Endothelial cell (in vitro differentiated cells): Measurements from ENCODE around the gene GDPD3. TPM values are rescaled to one million over a fixed set of nuclear protein-coding genes. Genes with fewer than 3 reads are reported as not detected.

Experiments used
- DNase-seq: peaks from one replicate; pipeline ENCODE4 v3.0.0; 2021; ENCODE audit warnings: low spot score
- H3K27ac Mint-ChIP-seq: one replicate; pipeline ENCODE4 v1.8.0; 2021; ENCODE audit warnings: mixed read lengths, inconsistent platforms; ENCODE audit not compliant: unreplicated experiment
- H3K27me3 Mint-ChIP-seq: one replicate; pipeline ENCODE4 v1.8.0; 2021; ENCODE audit warnings: mild to moderate bottlenecking, moderate library complexity, mixed read lengths, inconsistent platforms; ENCODE audit not compliant: unreplicated experiment
- H3K36me3 Mint-ChIP-seq: one replicate; pipeline ENCODE4 v1.8.0; 2021; ENCODE audit warnings: mild to moderate bottlenecking, low read depth, mixed read lengths, inconsistent platforms; ENCODE audit not compliant: unreplicated experiment
- H3K4me1 Mint-ChIP-seq: one replicate; pipeline ENCODE4 v1.8.0; 2021; ENCODE audit warnings: mild to moderate bottlenecking, mixed read lengths, inconsistent platforms; ENCODE audit not compliant: unreplicated experiment
- H3K4me3 Mint-ChIP-seq: one replicate; pipeline ENCODE4 v1.8.0; 2021; ENCODE audit warnings: mild to moderate bottlenecking, mixed read lengths, inconsistent platforms; ENCODE audit not compliant: unreplicated experiment
- H3K9me3 Mint-ChIP-seq: one replicate; pipeline ENCODE4 v1.8.0; 2021; ENCODE audit warnings: mixed read lengths, inconsistent platforms; ENCODE audit not compliant: unreplicated experiment
- total RNA-seq: library from RNA; stranded (reverse); fragmentation: NEBNext Ultra II Directional; extraction: Animal tissue kit (Norgen Biotek cat#: 25700); gene quantifications from one replicate; pipeline ENCODE4 v1.2.1, GENCODE V29; 2021; ENCODE audit not compliant: unreplicated experiment
- TF ChIP-seq, protein P1 (sequence below): fragments of 200-600 bp; sonication (generic); IDR thresholded peaks from one replicate; pipeline ENCODE4 v1.5.0; 2021; ENCODE audit warnings: antibody characterized with exemption; ENCODE audit not compliant: unreplicated experiment

GDPD3 gene
- total RNA-seq, 1 donor from 2014 or later, result 9.3 TPM

DNA sequence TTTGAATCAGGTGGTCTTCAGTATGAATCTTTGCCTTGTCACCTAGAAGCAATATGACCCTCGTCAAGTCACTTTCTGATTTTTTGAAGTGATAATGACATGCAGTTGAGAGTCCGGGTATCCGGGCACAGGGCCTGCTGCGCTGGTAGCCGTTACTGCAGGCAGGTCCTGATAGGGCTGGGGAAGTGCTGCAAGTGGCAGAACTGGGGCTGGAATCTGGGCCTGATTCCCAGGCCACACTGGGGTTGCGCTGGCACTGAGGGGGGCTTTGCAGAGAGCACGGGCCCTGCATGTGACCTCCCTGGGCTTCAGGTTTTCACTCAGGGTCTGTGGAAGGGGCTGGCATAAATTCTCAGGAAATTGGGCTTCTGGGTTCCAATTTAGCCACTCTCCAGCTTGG lies 34.6 kb downstream of the GDPD3 start:
- H3K36me3 Mint-ChIP-seq, result peaks cover 44% of the 10 kb centered on the region
- TF ChIP-seq, protein P1, sequence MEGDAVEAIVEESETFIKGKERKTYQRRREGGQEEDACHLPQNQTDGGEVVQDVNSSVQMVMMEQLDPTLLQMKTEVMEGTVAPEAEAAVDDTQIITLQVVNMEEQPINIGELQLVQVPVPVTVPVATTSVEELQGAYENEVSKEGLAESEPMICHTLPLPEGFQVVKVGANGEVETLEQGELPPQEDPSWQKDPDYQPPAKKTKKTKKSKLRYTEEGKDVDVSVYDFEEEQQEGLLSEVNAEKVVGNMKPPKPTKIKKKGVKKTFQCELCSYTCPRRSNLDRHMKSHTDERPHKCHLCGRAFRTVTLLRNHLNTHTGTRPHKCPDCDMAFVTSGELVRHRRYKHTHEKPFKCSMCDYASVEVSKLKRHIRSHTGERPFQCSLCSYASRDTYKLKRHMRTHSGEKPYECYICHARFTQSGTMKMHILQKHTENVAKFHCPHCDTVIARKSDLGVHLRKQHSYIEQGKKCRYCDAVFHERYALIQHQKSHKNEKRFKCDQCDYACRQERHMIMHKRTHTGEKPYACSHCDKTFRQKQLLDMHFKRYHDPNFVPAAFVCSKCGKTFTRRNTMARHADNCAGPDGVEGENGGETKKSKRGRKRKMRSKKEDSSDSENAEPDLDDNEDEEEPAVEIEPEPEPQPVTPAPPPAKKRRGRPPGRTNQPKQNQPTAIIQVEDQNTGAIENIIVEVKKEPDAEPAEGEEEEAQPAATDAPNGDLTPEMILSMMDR, result no peak

DNA sequence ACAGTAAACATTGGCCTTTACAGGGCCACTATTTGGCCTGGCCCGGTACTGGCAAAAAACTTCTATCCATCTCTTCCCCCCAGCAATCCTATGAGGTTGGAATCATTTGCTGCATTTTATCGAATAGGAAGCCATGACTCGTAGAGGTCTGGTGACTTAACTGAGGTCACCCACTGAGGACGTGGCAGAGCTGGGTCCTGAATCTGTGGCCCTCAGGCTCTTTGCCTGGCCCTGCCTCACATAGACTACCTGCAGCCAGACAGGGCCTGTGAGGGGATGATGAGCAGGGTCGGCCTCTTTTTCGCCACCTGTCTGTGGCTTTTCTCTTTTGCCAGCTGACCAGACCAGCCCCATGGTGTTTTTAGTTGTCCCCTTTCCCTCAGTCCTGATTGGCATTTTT lies 35.7 kb downstream of the GDPD3 start:
- no peaks in the 10 kb centered on the region for H3K9me3 Mint-ChIP-seq
- DNase-seq, result no peak
- H3K4me1 Mint-ChIP-seq, result peaks cover 22% of the 10 kb centered on the region
- TF ChIP-seq, protein P1, result no peak
- H3K27me3 Mint-ChIP-seq, result peaks cover 36% of the 10 kb centered on the region
- peak overlapping the region; percentile 92 for H3K4me3 Mint-ChIP-seq
- H3K36me3 Mint-ChIP-seq, result peaks cover 38% of the 10 kb centered on the region
- H3K27ac Mint-ChIP-seq, result peak overlapping the region; percentile 87

More for the DNA sequence above, 34.6 kb downstream of the GDPD3 start:
- Mint-ChIP-seq H3K4me3 (no peak overlapping the region), H3K4me1 (peaks cover 27% of the 10 kb centered on the region), H3K27me3 (peaks cover 38% of the 10 kb centered on the region), H3K27ac (peak overlapping the region; percentile 87), H3K9me3 (no peaks in the 10 kb centered on the region)
- DNase-seq, result no peak

DNA sequence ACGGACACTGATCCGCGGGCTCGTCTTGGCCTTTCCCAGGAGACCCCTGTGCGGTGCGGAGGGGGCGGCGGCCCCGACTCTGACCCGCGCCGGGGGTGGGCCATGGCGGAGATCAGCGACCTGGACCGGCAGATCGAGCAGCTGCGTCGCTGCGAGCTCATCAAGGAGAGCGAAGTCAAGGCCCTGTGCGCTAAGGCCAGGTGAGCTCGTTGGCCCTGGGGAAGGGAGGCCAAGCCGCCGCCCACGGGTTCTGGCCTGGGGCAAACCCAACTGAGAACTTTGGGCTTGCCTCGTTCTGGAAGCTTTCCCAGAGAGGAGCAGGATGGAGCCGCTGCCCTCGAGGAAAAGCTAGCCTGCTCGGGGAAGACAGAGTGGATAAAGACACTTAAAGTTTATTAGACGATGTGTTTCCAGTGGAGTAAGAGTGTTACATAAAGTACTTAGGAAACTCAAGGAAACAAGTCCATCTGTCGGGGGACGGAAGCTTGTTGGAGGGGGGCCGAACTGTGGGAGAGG lies 37.0 kb downstream of the GDPD3 start:
- TF ChIP-seq, protein P1, result no peak
- Mint-ChIP-seq H3K27me3 (peaks cover 31% of the 10 kb centered on the region), H3K9me3 (no peaks in the 10 kb centered on the region), H3K36me3 (peaks cover 33% of the 10 kb centered on the region), H3K27ac (peak overlapping the region; percentile 87), H3K4me3 (peak overlapping the region; percentile 92), H3K4me1 (peaks cover 22% of the 10 kb centered on the region)
- DNase-seq, result no peak

DNA sequence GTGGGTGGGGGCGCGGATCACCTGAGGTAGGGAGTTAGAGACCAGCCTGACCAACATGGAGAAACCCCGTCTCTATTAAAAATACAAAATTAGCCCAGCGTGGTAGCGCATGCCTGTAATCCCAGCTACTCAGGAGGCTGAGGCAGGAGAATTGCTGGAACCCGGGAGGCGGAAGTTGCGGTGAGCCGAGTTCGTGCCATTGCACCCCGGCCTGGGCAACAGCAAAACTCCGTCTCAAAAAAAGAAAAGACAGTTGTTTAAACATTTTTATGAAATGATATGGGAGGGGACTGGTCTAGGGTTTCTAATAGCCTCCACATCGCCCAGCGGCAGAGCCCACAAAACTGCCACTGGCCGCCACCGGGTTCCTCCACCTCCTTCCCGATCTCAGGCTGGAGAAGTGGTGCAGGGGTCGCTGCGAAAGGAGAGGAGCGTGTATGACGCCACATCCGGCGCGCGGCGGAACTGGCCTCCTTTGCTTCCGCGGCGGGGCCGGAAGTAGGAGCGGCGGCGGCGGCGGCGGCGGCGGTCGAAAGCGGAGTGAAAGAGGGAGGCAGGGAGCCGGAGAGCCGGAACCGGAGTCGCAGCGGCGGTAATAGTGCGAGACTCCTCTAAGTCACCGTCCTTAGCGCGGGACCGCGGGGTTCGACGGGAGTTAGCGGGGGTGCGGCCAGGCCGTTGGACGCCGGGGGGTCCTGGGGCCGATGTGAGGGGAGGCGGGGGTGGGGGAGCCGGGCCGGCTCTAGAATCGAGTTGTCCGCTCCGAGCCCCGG lies 37.6 kb downstream of the GDPD3 start, which contains the start of gene PPP4C:
Gene PPP4C, plus strand, starts transcription at position 492 of the 773 bp plus-strand sequence. CDS start 384 bp downstream, outside the sequence.
- peak within 1 kb of the TSS; percentile 92 for H3K4me3 Mint-ChIP-seq
- H3K4me1 Mint-ChIP-seq, result peaks cover 22% of the 10 kb centered on the region
- peaks cover 33% of the 10 kb centered on the region for H3K36me3 Mint-ChIP-seq
- peaks cover 31% of the 10 kb centered on the region for H3K27me3 Mint-ChIP-seq
- H3K27ac Mint-ChIP-seq, result peak within 1 kb of the TSS; percentile 94
- TF ChIP-seq, protein P1, result no peak
- H3K9me3 Mint-ChIP-seq, result no peaks in the 10 kb centered on the region
- DNase-seq, result peak; percentile 94

DNA sequence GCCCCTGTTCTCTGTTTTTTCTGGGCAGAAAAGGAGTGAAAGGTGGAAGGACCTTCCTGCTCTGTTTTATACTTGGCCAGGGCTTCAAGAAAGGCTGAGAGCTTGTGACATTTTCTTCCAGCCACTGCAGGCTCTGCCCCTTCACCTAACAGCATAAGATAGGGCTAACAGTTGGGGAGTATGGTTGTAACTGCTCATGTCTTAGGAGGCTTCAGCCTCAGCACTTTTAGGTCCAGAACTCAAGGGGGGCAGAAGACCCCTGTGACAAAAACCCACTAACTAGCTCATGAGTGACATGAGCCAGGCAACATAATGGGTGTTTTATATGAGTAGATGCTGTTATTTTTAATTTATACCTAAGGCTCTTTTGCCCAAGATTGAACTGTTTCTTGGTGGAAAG lies 42.8 kb downstream of the GDPD3 start:
- TF ChIP-seq, protein P1, result no peak
- H3K36me3 Mint-ChIP-seq, result peaks cover 35% of the 10 kb centered on the region

More for the DNA sequence above, 42.8 kb downstream of the GDPD3 start:
- DNase-seq, result no peak
- no peaks in the 10 kb centered on the region for H3K9me3 Mint-ChIP-seq
- peaks cover 15% of the 10 kb centered on the region for H3K4me1 Mint-ChIP-seq
- no peak overlapping the region for H3K4me3 Mint-ChIP-seq
- no peak overlapping the region for H3K27ac Mint-ChIP-seq
- H3K27me3 Mint-ChIP-seq, result peaks cover 16% of the 10 kb centered on the region
